HEK293 (cell line): ENCODE data around the gene MAGEA9B.

Experiments used
- SALL2 ChIP-seq: fragments of 450-650 bp; formaldehyde crosslinking; IDR thresholded peaks from 2 replicates; pipeline ENCODE4 v1.5.0; 2017; ENCODE audit warnings: missing biosample characterization, mild to moderate bottlenecking, missing genetic modification characterization, borderline replicate concordance
- YY1 ChIP-seq: fragments of 450-650 bp; formaldehyde crosslinking; IDR thresholded peaks from 2 replicates; pipeline ENCODE4 v1.5.1; 2018; ENCODE audit warnings: missing biosample characterization, missing genetic modification characterization
- ZNF175 ChIP-seq: fragments of 450-650 bp; formaldehyde crosslinking; IDR thresholded peaks from 2 replicates; pipeline ENCODE4 v1.5.1; 2016; ENCODE audit warnings: missing biosample characterization, missing genetic modification characterization
- ZNF707 ChIP-seq: fragments of 450-650 bp; formaldehyde crosslinking; IDR thresholded peaks from 2 replicates; pipeline ENCODE4 v1.5.1; 2016; ENCODE audit warnings: missing biosample characterization, missing genetic modification characterization
- TF ChIP-seq, protein P1 (sequence below): fragments of 450-650 bp; formaldehyde crosslinking; IDR thresholded peaks from 2 replicates; pipeline ENCODE4 v1.5.1; 2016; ENCODE audit warnings: missing biosample characterization, missing genetic modification characterization
- TF ChIP-seq, protein P2 (sequence below): fragments of 450-650 bp; formaldehyde crosslinking; IDR thresholded peaks from 2 replicates; pipeline ENCODE4 v1.5.1; 2016; ENCODE audit warnings: missing biosample characterization, missing genetic modification characterization, low read depth
- TF ChIP-seq, protein P3 (sequence below): fragments of 450-650 bp; formaldehyde crosslinking; optimal IDR thresholded peaks from 2 replicates; pipeline ENCODE3; 2016; ENCODE audit warnings: missing biosample characterization, mild to moderate bottlenecking, missing genetic modification characterization

DNA sequence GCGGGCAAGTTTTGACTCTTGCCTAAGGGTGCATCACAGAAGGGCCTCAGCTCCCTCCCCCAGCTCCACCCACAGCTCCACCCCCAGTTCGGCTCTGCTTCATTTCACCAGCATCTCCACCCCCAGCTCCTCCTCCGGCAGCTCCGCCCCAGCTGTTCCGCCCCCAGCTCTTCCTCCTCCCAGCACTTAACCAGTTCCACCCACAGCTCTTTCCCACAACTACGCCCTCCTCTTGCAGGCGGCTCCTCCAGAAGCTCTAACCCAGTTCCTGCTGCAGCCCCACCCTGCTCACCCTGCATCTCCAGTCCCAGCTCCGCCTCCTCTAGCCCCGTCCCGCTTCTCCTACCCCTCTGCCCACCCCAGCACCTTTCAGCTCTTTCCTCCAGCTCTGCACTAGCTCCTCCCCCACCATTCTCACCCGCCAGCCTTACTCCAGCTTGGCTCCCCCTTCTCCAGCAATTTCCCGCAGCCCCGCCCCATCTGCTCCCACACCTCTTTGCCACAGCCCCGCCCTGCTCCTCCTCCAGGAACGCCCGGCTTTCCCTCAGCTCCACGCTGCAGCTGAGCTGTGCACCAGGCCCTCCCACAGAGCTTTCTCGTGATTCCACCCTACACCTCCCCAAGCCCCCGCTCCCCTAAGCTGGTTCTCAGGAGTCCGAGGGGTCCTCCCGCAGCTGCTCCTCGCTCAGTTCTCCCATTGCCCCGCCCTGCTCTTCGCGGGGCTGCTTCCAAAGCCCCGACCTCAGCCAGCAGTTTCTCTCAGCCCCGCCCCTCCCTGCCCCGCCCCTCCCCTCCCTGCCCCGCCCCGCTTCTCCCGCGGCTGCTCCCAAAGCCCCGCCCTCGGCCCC, 47.8 kb downstream of the MAGEA9B start:
- no peak for TF ChIP-seq ZNF175 (tag by site-specific recombination)
- TF ChIP-seq, protein P1, sequence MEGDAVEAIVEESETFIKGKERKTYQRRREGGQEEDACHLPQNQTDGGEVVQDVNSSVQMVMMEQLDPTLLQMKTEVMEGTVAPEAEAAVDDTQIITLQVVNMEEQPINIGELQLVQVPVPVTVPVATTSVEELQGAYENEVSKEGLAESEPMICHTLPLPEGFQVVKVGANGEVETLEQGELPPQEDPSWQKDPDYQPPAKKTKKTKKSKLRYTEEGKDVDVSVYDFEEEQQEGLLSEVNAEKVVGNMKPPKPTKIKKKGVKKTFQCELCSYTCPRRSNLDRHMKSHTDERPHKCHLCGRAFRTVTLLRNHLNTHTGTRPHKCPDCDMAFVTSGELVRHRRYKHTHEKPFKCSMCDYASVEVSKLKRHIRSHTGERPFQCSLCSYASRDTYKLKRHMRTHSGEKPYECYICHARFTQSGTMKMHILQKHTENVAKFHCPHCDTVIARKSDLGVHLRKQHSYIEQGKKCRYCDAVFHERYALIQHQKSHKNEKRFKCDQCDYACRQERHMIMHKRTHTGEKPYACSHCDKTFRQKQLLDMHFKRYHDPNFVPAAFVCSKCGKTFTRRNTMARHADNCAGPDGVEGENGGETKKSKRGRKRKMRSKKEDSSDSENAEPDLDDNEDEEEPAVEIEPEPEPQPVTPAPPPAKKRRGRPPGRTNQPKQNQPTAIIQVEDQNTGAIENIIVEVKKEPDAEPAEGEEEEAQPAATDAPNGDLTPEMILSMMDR (tag by site-specific recombination): no peak
- no peak for TF ChIP-seq YY1 (tag by site-specific recombination)
- TF ChIP-seq SALL2 (tag by site-specific recombination): no peak
- no peak for TF ChIP-seq ZNF707
- TF ChIP-seq, protein P2, sequence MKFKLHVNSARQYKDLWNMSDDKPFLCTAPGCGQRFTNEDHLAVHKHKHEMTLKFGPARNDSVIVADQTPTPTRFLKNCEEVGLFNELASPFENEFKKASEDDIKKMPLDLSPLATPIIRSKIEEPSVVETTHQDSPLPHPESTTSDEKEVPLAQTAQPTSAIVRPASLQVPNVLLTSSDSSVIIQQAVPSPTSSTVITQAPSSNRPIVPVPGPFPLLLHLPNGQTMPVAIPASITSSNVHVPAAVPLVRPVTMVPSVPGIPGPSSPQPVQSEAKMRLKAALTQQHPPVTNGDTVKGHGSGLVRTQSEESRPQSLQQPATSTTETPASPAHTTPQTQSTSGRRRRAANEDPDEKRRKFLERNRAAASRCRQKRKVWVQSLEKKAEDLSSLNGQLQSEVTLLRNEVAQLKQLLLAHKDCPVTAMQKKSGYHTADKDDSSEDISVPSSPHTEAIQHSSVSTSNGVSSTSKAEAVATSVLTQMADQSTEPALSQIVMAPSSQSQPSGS (tag by site-specific recombination): no peak
- TF ChIP-seq, protein P3, sequence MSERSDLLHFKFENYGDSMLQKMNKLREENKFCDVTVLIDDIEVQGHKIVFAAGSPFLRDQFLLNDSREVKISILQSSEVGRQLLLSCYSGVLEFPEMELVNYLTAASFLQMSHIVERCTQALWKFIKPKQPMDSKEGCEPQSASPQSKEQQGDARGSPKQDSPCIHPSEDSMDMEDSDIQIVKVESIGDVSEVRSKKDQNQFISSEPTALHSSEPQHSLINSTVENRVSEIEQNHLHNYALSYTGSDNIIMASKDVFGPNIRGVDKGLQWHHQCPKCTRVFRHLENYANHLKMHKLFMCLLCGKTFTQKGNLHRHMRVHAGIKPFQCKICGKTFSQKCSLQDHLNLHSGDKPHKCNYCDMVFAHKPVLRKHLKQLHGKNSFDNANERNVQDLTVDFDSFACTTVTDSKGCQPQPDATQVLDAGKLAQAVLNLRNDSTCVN (tag by site-specific recombination): no peak
